GM12892 (cell line): ENCODE data around the gene SUGCT.

Experiments used
- POLR2AphosphoS5 ChIP-seq: IDR thresholded peaks from 2 replicates; pipeline ENCODE4 v1.6.1; 2011; ENCODE audit warnings: low read depth, low read length, control low read depth
- TAF1 ChIP-seq: IDR thresholded peaks from 2 replicates; pipeline ENCODE4 v1.6.1; 2011; ENCODE audit warnings: low read depth, mild to moderate bottlenecking, control low read depth, low read length, borderline replicate concordance

DNA sequence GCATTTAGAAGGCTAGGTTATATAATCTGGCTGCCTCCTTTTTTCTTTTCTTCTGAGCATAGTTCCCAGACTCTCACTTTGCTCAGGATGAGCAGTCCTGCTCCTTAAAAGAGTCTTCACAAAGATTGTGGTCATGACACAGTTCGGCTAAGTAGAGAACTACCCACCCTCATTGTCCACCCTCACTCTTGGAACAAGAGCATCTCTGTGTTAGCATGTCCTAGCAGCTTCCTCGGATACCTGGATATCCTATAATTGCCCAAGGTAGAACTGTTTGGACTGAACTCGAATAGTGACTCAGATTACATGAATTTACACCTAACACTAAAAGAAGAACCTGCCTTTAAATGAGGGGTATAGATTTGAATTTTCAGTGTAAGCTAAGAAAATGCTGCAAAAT is 572.0 kb downstream of the SUGCT start:
- TF ChIP-seq TAF1 (no peak), POLR2AphosphoS5 (no peak)
